K562 (cell line): Measurements from ENCODE around the gene YOD1. TPM values are rescaled to one million over a fixed set of nuclear protein-coding genes. Genes with fewer than 3 reads are reported as not detected.

Source experiments
- ATAC-seq: fragments of 200-7000 bp; cut with Tn5 transposase; 3 replicates; pipeline ENCODE4 v1.9.1; 2020; ENCODE audit warnings: moderate library complexity
- BruUV-seq: library from RNA; stranded (reverse); fragments of 400-500 nt; replicated peaks from 2 replicates; lab custom pipeline; 2021; lab: Mats Ljungman, UMichigan
- CTCF ChIA-PET: fragments of 300-600 bp; formaldehyde crosslinking; extraction: SDS; loops from one replicate; lab custom pipeline; 2021; ENCODE audit warnings: low intra/inter-chr PET ratio; lab: Yijun Ruan, JAX
- POLR2A ChIA-PET: fragments of 300-600, 350-650 bp; sonication (Branson Sonifier 250); formaldehyde crosslinking; extraction: SDS; loops from one replicate; lab custom pipeline; 2021; ENCODE audit warnings: antibody characterized with exemption, inconsistent platforms; lab: Yijun Ruan, JAX
- DNase-seq, 4 experiments: peaks; one replicate each; pipeline versions ENCODE4 v3.0.0 to v3.0.0-alpha.2; 2011 to 2018; ENCODE audit warnings: low spot score in 3 of 4, mixed read lengths in 3 of 4; ENCODE audit errors: extremely low read depth in 1 of 4
- FAIRE-seq: peaks from 2 replicates; lab custom pipeline; 2011; peaks lifted over from hg19 to GRCh38; lab: Jason Lieb, UNC
- H2AFZ ChIP-seq: 2 replicates; pipeline ENCODE4 v1.6.0; 2011; ENCODE audit warnings: low read depth, low read length, control low read depth, inconsistent platforms
- H3K27ac ChIP-seq: fragments of 200-600 bp; 3 replicates; pipeline ENCODE4 v1.8.0; 2011; ENCODE audit warnings: low read depth, mild to moderate bottlenecking, control low read depth, inconsistent platforms, low read length, moderate library complexity, mixed read lengths; ENCODE audit errors: extremely low read depth
- H3K27me3 ChIP-seq, 2 experiments: fragments of 300-600 bp in 1 of 2; 2 replicates in 1 of 2; 3 replicates in 1 of 2; pipeline versions ENCODE4 v1.6.0 to v1.8.0; 2011; ENCODE audit warnings: inconsistent platforms in 2 of 2, low read length in 2 of 2, mild to moderate bottlenecking in 1 of 2, mixed read lengths in 1 of 2, moderate library complexity in 1 of 2; ENCODE audit not compliant: control insufficient read depth in 2 of 2, insufficient read depth in 2 of 2
- H3K36me3 ChIP-seq: fragments of 300-600 bp; 3 replicates; pipeline ENCODE4 v1.8.0; 2011; ENCODE audit warnings: mild to moderate bottlenecking, low read length, inconsistent platforms; ENCODE audit not compliant: control insufficient read depth, insufficient read depth
- H3K4me1 ChIP-seq, 2 experiments: fragments of 200-600 bp in 1 of 2; replicated peaks in 1 of 2; 2 replicates in 1 of 2; 3 replicates in 1 of 2; pipeline versions ENCODE4 v1.5.1 to v1.8.0; 2011; ENCODE audit warnings: inconsistent platforms in 2 of 2, low read length in 2 of 2, mild to moderate bottlenecking in 1 of 2, mixed read lengths in 1 of 2, moderate library complexity in 1 of 2; ENCODE audit not compliant: control insufficient read depth in 2 of 2, insufficient read depth in 2 of 2
- H3K4me2 ChIP-seq: 2 replicates; pipeline ENCODE4 v1.6.1; 2011; ENCODE audit warnings: low read length, control low read depth, inconsistent platforms, mixed read lengths; ENCODE audit not compliant: insufficient read depth
- H3K4me3 ChIP-seq: fragments of 200-600 bp; sonication (generic), shearing (Covaris generic); 2 replicates; pipeline ENCODE4 v1.5.1; 2016; ENCODE audit warnings: control low read depth, inconsistent platforms
- H3K79me2 ChIP-seq: fragments of 200-600 bp; 3 replicates; pipeline ENCODE4 v1.8.0; 2011; ENCODE audit warnings: low read length, inconsistent platforms; ENCODE audit not compliant: control insufficient read depth, insufficient read depth
- H3K9ac ChIP-seq, 2 experiments: 2 replicates each; pipeline versions ENCODE4 v1.6.0 to v1.6.1; 2011; ENCODE audit warnings: low read depth in 2 of 2, low read length in 2 of 2, control low read depth in 1 of 2, inconsistent platforms in 1 of 2, mild to moderate bottlenecking in 1 of 2, mixed read lengths in 1 of 2; ENCODE audit not compliant: insufficient read depth in 1 of 2
- H3K9me1 ChIP-seq: one replicate; pipeline ENCODE4 v1.6.0; 2011; ENCODE audit warnings: inconsistent platforms, mild to moderate bottlenecking, low read length, moderate library complexity; ENCODE audit not compliant: control insufficient read depth, insufficient read depth
- H3K9me3 ChIP-seq: replicated peaks from 2 replicates; pipeline ENCODE4 v1.5.1; 2011; ENCODE audit warnings: low read depth, low read length, inconsistent platforms; ENCODE audit not compliant: control insufficient read depth, insufficient read depth
- H4K20me1 ChIP-seq: replicated peaks from 2 replicates; pipeline ENCODE4 v1.6.1; 2011; ENCODE audit warnings: low read length, inconsistent platforms, mixed read lengths; ENCODE audit not compliant: control insufficient read depth, insufficient read depth
- CTCF ChIP-seq, 3 experiments: IDR thresholded peaks in 2 of 3; conservative IDR thresholded peaks in 1 of 3; 2 replicates each; pipeline ENCODE4 v1.5.1; 2011 to 2012; ENCODE audit warnings: low read length in 3 of 3, mild to moderate bottlenecking in 3 of 3, control low read depth in 2 of 3, improper control_type of control experiment in 1 of 3, inconsistent platforms in 1 of 3, low read depth in 1 of 3, mixed read lengths in 1 of 3, moderate library complexity in 1 of 3; ENCODE audit not compliant: insufficient read depth in 2 of 3
- SRSF9 ChIP-seq: fragments of 200-400 bp; formaldehyde crosslinking; IDR thresholded peaks from 2 replicates; pipeline ENCODE4 v1.6.1; 2017; ENCODE audit warnings: low read depth, low read length, borderline replicate concordance
- WGBS: fragments of 100-300 bp; shearing (Covaris generic); methylation state at CpG from one replicate; pipeline ENCODE4 v1.1.6; 2016; ENCODE audit warnings: low coverage, mixed read lengths; ENCODE audit not compliant: insufficient coverage; ENCODE audit errors: missing lambda C conversion rate; 5-methylcytosine and 5-hydroxymethylcytosine counted together
- in situ Hi-C: fragments of 300-500 bp; cut with MboI; formaldehyde crosslinking; loops from 4 replicates; pipeline ENCODE4 v1.15.0; 2018; ENCODE audit warnings: inconsistent platforms, mixed read lengths
- intact Hi-C: fragments of 100-400 bp; cut with micrococcal nuclease; formaldehyde crosslinking; loops from 2 replicates; pipeline ENCODE4 v1.14.2; 2022
- polyA plus RNA-seq, 8 experiments: library from polyadenylated mRNA; depleted of rRNA in 4 of 8; stranded (reverse) in 5 of 8; unstranded in 3 of 8; fragments of >200 nt; fragmentation: Nextera tagmentation in 2 of 8; fragmentation: Illumina TruSeq in 1 of 8; extraction: Ambion mirVana in 2 of 8; extraction: Trizol in 1 of 8; gene quantifications; 2 replicates each; pipeline versions ENCODE4 v1.2.1 to v1.2.3, GENCODE V29; 2011 to 2014; ENCODE audit warnings: inconsistent platforms in 1 of 8, missing spikeins in 1 of 8
- total RNA-seq, 7 experiments: library from RNA; depleted of rRNA in 6 of 7; stranded (reverse); fragments of >200 nt in 6 of 7; fragmentation: Illumina TruSeq in 2 of 7; extraction: Trizol in 2 of 7; gene quantifications; 2 replicates each; pipeline versions ENCODE4 v1.2.1 to v1.2.3, GENCODE V29; 2011 to 2021; ENCODE audit warnings: low replicate concordance in 1 of 7

Gene YOD1
- total and polyA plus RNA-seq, 9 of the 15 experiments (the other 6 are each of a cell fraction or from before 2014, with no cell fraction given) = 18.2 to 78.1 (median 46.9) TPM

- Histone ChIP-seq H2AFZ (no peak overlapping the region), H3K9me3 (no peaks in the 10 kb centered on the region), H3K27ac (no peak overlapping the region), H4K20me1 (no peaks in the 10 kb centered on the region), H3K9me1 (peaks cover 5% of the 10 kb centered on the region), H3K27me3 (no peaks in the 10 kb centered on the region), H3K79me2 (no peaks in the 10 kb centered on the region), H3K9ac (0 out of 4 replicates have a peak overlapping the region, but pooled peaks of 1 of the 2 experiments have one; percentile 4)
- POLR2A ChIA-PET = interaction anchor here (0.6 to 1.8 kb wide), 4 partner anchors 12 to 53 kb away, joined by 3 to 9 read pairs (median 3); partner anchors contain the start of gene C1orf116
- DNase-seq = no peak
- in situ Hi-C loops = no loop called here
- ATAC-seq = no peak
- CTCF ChIA-PET = no interaction called here
- TF ChIP-seq SRSF9 (no peak), CTCF (IDR thresholded peaks at IDR 0.05 in 2 of 3, conservative IDR thresholded peaks at IDR 0.05 in 1 of 3; ENCODE audit: insufficient read depth in 2 of 3, low read depth in 1 of 3, low read length in 3 of 3) (peak in 1 of 3 experiments; percentile 4; a peak in 1 of 6 replicates)
- TF ChIP-seq, all 486 proteins: peak for 1
- H3K4me2 ChIP-seq = no peak overlapping the region
- no peak for FAIRE-seq
- intact Hi-C loops = loop anchor here (10.0 kb wide), 1 partner anchor 585 kb away; the partner anchor contains the start of gene CR1L
- 78% methylated on average over 4 of the region's 4 CpGs for WGBS
- peaks cover 42% of the 10 kb centered on the region for H3K36me3 ChIP-seq
- H3K4me1 ChIP-seq = peaks cover 0 to 11% of the 10 kb centered on the region in 2 experiments; a peak in 3 of 5 replicates
- BruUV-seq = no TSS peak
- no peak overlapping the region for H3K4me3 ChIP-seq
Observed at GRCh38 chr1:207059881-207060280, 8.9 kb upstream of the YOD1 start.
